DOHH2 (cell line): ENCODE measurements around the gene TRIOBP.

ENCODE experiments used
- EZH2phosphoT487 ChIP-seq: fragments of 200-600 bp; sonication (generic); IDR thresholded peaks from 2 replicates; pipeline ENCODE4 v1.6.1; 2017; ENCODE audit warnings: borderline replicate concordance, mild to moderate bottlenecking, antibody characterized with exemption, low read length, moderate library complexity, mixed read lengths
- TF ChIP-seq, protein P1 (sequence below): fragments of 200-600 bp; sonication (generic); IDR thresholded peaks from one replicate; pipeline ENCODE4 v1.5.1; 2014; ENCODE audit warnings: antibody characterized with exemption, mild to moderate bottlenecking, low read depth, low read length; ENCODE audit not compliant: poor library complexity, severe bottlenecking

DNA sequence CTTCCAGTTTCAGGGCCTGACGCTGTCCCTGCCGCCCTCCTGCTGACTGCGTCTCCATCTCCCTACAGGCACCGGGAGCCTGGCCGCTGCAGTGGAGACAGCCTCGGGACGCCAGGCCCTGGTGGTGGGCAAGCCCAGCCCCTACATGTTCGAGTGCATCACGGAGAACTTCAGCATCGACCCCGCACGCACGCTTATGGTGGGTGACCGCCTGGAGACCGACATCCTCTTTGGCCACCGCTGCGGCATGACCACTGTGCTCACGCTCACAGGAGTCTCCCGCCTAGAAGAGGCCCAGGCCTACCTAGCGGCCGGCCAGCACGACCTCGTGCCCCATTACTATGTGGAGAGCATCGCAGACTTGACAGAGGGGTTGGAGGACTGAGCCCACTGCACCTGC is 31.4 kb upstream of the TRIOBP start:
- TF ChIP-seq, protein P1, sequence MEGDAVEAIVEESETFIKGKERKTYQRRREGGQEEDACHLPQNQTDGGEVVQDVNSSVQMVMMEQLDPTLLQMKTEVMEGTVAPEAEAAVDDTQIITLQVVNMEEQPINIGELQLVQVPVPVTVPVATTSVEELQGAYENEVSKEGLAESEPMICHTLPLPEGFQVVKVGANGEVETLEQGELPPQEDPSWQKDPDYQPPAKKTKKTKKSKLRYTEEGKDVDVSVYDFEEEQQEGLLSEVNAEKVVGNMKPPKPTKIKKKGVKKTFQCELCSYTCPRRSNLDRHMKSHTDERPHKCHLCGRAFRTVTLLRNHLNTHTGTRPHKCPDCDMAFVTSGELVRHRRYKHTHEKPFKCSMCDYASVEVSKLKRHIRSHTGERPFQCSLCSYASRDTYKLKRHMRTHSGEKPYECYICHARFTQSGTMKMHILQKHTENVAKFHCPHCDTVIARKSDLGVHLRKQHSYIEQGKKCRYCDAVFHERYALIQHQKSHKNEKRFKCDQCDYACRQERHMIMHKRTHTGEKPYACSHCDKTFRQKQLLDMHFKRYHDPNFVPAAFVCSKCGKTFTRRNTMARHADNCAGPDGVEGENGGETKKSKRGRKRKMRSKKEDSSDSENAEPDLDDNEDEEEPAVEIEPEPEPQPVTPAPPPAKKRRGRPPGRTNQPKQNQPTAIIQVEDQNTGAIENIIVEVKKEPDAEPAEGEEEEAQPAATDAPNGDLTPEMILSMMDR, result no peak
- no peak for TF ChIP-seq EZH2phosphoT487
